ENCODE results near the gene GALT. TPM values are rescaled to one million over a fixed set of nuclear protein-coding genes. Genes with fewer than 3 reads are reported as not detected.
A peak's percentile ranks its signal among the peaks of the same experiment; 100 is the strongest.

The GALT gene
- total and polyA plus RNA-seq, 2 experiments from 2014 or later: 31.5 to 35.1 TPM

GRCh38 chr9:34638138-34638445 is 8.4 kb upstream of the GALT start:
- Histone ChIP-seq H4K20me1 (replicated peaks; ENCODE audit: insufficient read depth) (peaks cover 3% of the 10 kb centered on the region), H3F3A (replicated peaks; ENCODE audit: low read depth) (peaks cover 8% of the 10 kb centered on the region; the same call in 1 of the 2 replicates), H3K79me2 (replicated peaks; ENCODE audit: insufficient read depth) (peaks cover 12% of the 10 kb centered on the region; the same call in 1 of the 2 replicates), H2AFZ (peak overlapping the region; percentile 45), H3K36me3 (ENCODE audit: insufficient read depth) (no peaks in the 10 kb centered on the region), H3K27me3 (ENCODE audit: insufficient read depth) (peaks cover 13% of the 10 kb centered on the region), H3K4me1 (ENCODE audit: insufficient read depth) (peaks cover 8% of the 10 kb centered on the region), H3K4me2 (peak overlapping the region; percentile 92), H3K9me2 (ENCODE audit: insufficient read depth) (no peaks in the 10 kb centered on the region), H3K27ac (ENCODE audit: low read depth) (no peak overlapping the region), H3K4me3 (peak overlapping the region; percentile 84)
- no peaks in the 10 kb centered on the region for H3K9me3 Mint-ChIP-seq
- H3K4me1 Mint-ChIP-seq: peaks cover 24% of the 10 kb centered on the region
- TF ChIP-seq ZNF462 (CRISPR knock-in tag; IDR thresholded peaks at IDR 0.05) (no peak), ETS1 (IDR thresholded peaks at IDR 0.05) (no peak), STAT1 (IDR thresholded peaks at IDR 0.05; ENCODE audit: unreplicated experiment) (no peak), CTCF (conservative IDR thresholded peaks at IDR 0.05; ENCODE audit: low read depth in 2 of 2) (no peak), REST (IDR thresholded peaks at IDR 0.05; ENCODE audit: unreplicated experiment) (no peak), JUNB (IDR thresholded peaks at IDR 0.05; ENCODE audit: unreplicated experiment) (no peak), EZH2 (IDR thresholded peaks at IDR 0.05; ENCODE audit: low read depth, unreplicated experiment) (no peak), ZNF331 (CRISPR knock-in tag; IDR thresholded peaks at IDR 0.05; ENCODE audit: low read depth) (no peak), NANOG (IDR thresholded peaks at IDR 0.05; ENCODE audit: borderline replicate concordance) (no peak), ZNF114 (CRISPR knock-in tag; IDR thresholded peaks at IDR 0.05) (no peak), POLR2AphosphoS5 (IDR thresholded peaks at IDR 0.05; ENCODE audit: low read depth) (no peak), EZH2phosphoT487 (IDR thresholded peaks at IDR 0.05; ENCODE audit: unreplicated experiment) (no peak), CREB1 (CRISPR knock-in tag; IDR thresholded peaks at IDR 0.05; ENCODE audit: low read depth) (no peak)
- H3K27me3 Mint-ChIP-seq (ENCODE audit: insufficient read depth, low read depth, poor library complexity): peaks cover 20% of the 10 kb centered on the region
- H3K27ac Mint-ChIP-seq: peak overlapping the region; percentile 83
- peak overlapping the region; percentile 90 for H3K4me3 Mint-ChIP-seq
- DNase-seq (ENCODE audit: low spot score) (no peak), ATAC-seq (no peak)
- peaks cover 26% of the 10 kb centered on the region for H3K36me3 Mint-ChIP-seq (ENCODE audit: low read depth)
